GM23338 (cell line): Measurements from ENCODE around the gene PHGDH. TPM values are rescaled to one million over a fixed set of nuclear protein-coding genes. Genes with fewer than 3 reads are reported as not detected.

Source experiments
- ATAC-seq: fragments of 200-7000 bp; cut with Tn5 transposase; 3 replicates; pipeline ENCODE4 v1.9.1; 2020
- DNase-seq: peaks from one replicate; pipeline ENCODE4 v3.0.0-alpha.2; 2015; ENCODE audit warnings: low spot score
- H2AFZ ChIP-seq: fragments of 200-600 bp; sonication (generic); 2 replicates; pipeline ENCODE4 v1.8.0; 2016; ENCODE audit warnings: antibody characterized with exemption, mild to moderate bottlenecking, moderate library complexity
- H3F3A ChIP-seq: fragments of 200-600 bp; sonication (generic); replicated peaks from 2 replicates; pipeline ENCODE4 v1.8.0; 2017; ENCODE audit warnings: antibody characterized with exemption, mixed run types, low read depth
- H3K27ac ChIP-seq: fragments of 200-600 bp; sonication (generic); 2 replicates; pipeline ENCODE4 v1.6.1; 2016; ENCODE audit warnings: low read depth
- H3K27me3 ChIP-seq: fragments of 200-600 bp; sonication (generic); 2 replicates; pipeline ENCODE4 v1.8.0; 2016; ENCODE audit warnings: mild to moderate bottlenecking, mixed run types, moderate library complexity; ENCODE audit not compliant: insufficient read depth
- H3K36me3 ChIP-seq: fragments of 200-600 bp; sonication (generic); 2 replicates; pipeline ENCODE4 v1.8.0; 2016; ENCODE audit warnings: mild to moderate bottlenecking; ENCODE audit not compliant: insufficient read depth
- H3K4me1 ChIP-seq: fragments of 200-600 bp; sonication (generic); 2 replicates; pipeline ENCODE4 v1.8.0; 2016; ENCODE audit warnings: mild to moderate bottlenecking, moderate library complexity; ENCODE audit not compliant: insufficient read depth
- H3K4me2 ChIP-seq: fragments of 200-600 bp; sonication (generic); 2 replicates; pipeline ENCODE4 v1.7.1; 2017; ENCODE audit warnings: mixed run types
- H3K4me3 ChIP-seq: fragments of 200-600 bp; sonication (generic); 2 replicates; pipeline ENCODE4 v1.6.1; 2016; ENCODE audit warnings: mixed run types
- H3K79me2 ChIP-seq: fragments of 200-600 bp; sonication (generic); replicated peaks from 2 replicates; pipeline ENCODE4 v1.8.0; 2017; ENCODE audit warnings: mild to moderate bottlenecking; ENCODE audit not compliant: insufficient read depth
- H3K9me2 ChIP-seq: fragments of 200-600 bp; sonication (generic); 2 replicates; pipeline ENCODE4 v1.8.0; 2017; ENCODE audit not compliant: insufficient read depth
- H4K20me1 ChIP-seq: fragments of 200-600 bp; sonication (generic); replicated peaks from 2 replicates; pipeline ENCODE4 v1.8.0; 2017; ENCODE audit warnings: mild to moderate bottlenecking; ENCODE audit not compliant: insufficient read depth
- H3K27ac Mint-ChIP-seq: 2 replicates; pipeline ENCODE4 v1.8.0; 2020; ENCODE audit warnings: inconsistent platforms, mild to moderate bottlenecking, moderate library complexity, mixed read lengths
- H3K27me3 Mint-ChIP-seq: 3 replicates; pipeline ENCODE4 v1.8.0; 2022; ENCODE audit warnings: low read depth, mild to moderate bottlenecking, moderate library complexity, mixed read lengths, inconsistent platforms; ENCODE audit not compliant: insufficient read depth, poor library complexity
- H3K36me3 Mint-ChIP-seq: 3 replicates; pipeline ENCODE4 v1.8.0; 2021; ENCODE audit warnings: low read depth, mild to moderate bottlenecking, inconsistent platforms, moderate library complexity, mixed read lengths
- H3K4me1 Mint-ChIP-seq: 3 replicates; pipeline ENCODE4 v1.8.0; 2020; ENCODE audit warnings: mild to moderate bottlenecking, inconsistent platforms, mixed read lengths
- H3K4me3 Mint-ChIP-seq: 3 replicates; pipeline ENCODE4 v1.8.0; 2021; ENCODE audit warnings: moderate library complexity, mild to moderate bottlenecking, inconsistent platforms, mixed read lengths
- H3K9me3 Mint-ChIP-seq: 3 replicates; pipeline ENCODE4 v1.8.0; 2020; ENCODE audit warnings: moderate library complexity, mild to moderate bottlenecking, inconsistent platforms, mixed read lengths
- CREB1 ChIP-seq: fragments of 250-450 bp; sonication (Bioruptor Pico); IDR thresholded peaks from 2 replicates; pipeline ENCODE4 v1.5.0; 2020; ENCODE audit warnings: low read depth, mild to moderate bottlenecking, moderate library complexity
- JUNB ChIP-seq: IDR thresholded peaks from one replicate; pipeline ENCODE4 v1.6.1; 2016; ENCODE audit warnings: antibody characterized with exemption; ENCODE audit not compliant: unreplicated experiment
- NANOG ChIP-seq: IDR thresholded peaks from 2 replicates; pipeline ENCODE4 v1.6.1; 2016; ENCODE audit warnings: antibody characterized with exemption, borderline replicate concordance
- POLR2AphosphoS5 ChIP-seq: IDR thresholded peaks from 2 replicates; pipeline ENCODE4 v1.6.1; 2016; ENCODE audit warnings: antibody characterized with exemption, low read depth
- ZNF114 ChIP-seq: fragments of 250-450 bp; sonication (Bioruptor Pico); IDR thresholded peaks from 2 replicates; pipeline ENCODE4 v1.5.0; 2020; ENCODE audit warnings: mild to moderate bottlenecking, moderate library complexity
- polyA plus RNA-seq: library from polyadenylated mRNA; unstranded; fragments of >200 nt; fragmentation: Nextera tagmentation; extraction: Ambion mirVana; gene quantifications from 2 replicates; pipeline ENCODE4 v1.2.1, GENCODE V29; 2016
- total RNA-seq: library from RNA; depleted of rRNA; stranded (reverse); fragments of >200 nt; shearing (Covaris generic); gene quantifications from 2 replicates; pipeline ENCODE4 v1.2.3, GENCODE V29; 2014
- TF ChIP-seq, protein P1 (sequence below): fragments of 250-450 bp; sonication (Bioruptor Pico); IDR thresholded peaks from 2 replicates; pipeline ENCODE4 v1.5.0; 2020; ENCODE audit warnings: mild to moderate bottlenecking, moderate library complexity
- TF ChIP-seq, protein P2 (sequence below): IDR thresholded peaks from 2 replicates; pipeline ENCODE4 v1.6.1; 2016; ENCODE audit warnings: antibody characterized with exemption

PHGDH gene
- total and polyA plus RNA-seq, 2 experiments from 2014 or later, result 612 to 885 TPM

DNA sequence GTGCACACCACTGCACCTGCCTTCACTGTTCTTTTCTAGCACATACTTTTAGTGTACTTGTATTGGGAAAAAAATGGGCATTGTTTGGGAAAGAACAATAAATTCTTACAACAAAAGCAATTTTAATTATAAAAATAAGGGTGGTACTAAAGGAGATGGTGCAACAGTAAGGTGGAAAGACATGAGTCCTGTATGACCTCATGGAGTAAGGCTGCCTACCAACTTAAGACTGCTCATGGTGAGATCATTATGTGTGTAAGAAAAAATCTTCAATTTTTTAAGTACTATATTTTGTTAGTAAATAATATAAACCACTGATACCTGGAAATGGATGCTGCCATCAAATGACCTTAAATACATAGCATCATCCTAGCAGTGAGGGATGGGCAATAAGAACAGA is 29.6 kb upstream of the PHGDH start (continued):
- TF ChIP-seq, protein P1, sequence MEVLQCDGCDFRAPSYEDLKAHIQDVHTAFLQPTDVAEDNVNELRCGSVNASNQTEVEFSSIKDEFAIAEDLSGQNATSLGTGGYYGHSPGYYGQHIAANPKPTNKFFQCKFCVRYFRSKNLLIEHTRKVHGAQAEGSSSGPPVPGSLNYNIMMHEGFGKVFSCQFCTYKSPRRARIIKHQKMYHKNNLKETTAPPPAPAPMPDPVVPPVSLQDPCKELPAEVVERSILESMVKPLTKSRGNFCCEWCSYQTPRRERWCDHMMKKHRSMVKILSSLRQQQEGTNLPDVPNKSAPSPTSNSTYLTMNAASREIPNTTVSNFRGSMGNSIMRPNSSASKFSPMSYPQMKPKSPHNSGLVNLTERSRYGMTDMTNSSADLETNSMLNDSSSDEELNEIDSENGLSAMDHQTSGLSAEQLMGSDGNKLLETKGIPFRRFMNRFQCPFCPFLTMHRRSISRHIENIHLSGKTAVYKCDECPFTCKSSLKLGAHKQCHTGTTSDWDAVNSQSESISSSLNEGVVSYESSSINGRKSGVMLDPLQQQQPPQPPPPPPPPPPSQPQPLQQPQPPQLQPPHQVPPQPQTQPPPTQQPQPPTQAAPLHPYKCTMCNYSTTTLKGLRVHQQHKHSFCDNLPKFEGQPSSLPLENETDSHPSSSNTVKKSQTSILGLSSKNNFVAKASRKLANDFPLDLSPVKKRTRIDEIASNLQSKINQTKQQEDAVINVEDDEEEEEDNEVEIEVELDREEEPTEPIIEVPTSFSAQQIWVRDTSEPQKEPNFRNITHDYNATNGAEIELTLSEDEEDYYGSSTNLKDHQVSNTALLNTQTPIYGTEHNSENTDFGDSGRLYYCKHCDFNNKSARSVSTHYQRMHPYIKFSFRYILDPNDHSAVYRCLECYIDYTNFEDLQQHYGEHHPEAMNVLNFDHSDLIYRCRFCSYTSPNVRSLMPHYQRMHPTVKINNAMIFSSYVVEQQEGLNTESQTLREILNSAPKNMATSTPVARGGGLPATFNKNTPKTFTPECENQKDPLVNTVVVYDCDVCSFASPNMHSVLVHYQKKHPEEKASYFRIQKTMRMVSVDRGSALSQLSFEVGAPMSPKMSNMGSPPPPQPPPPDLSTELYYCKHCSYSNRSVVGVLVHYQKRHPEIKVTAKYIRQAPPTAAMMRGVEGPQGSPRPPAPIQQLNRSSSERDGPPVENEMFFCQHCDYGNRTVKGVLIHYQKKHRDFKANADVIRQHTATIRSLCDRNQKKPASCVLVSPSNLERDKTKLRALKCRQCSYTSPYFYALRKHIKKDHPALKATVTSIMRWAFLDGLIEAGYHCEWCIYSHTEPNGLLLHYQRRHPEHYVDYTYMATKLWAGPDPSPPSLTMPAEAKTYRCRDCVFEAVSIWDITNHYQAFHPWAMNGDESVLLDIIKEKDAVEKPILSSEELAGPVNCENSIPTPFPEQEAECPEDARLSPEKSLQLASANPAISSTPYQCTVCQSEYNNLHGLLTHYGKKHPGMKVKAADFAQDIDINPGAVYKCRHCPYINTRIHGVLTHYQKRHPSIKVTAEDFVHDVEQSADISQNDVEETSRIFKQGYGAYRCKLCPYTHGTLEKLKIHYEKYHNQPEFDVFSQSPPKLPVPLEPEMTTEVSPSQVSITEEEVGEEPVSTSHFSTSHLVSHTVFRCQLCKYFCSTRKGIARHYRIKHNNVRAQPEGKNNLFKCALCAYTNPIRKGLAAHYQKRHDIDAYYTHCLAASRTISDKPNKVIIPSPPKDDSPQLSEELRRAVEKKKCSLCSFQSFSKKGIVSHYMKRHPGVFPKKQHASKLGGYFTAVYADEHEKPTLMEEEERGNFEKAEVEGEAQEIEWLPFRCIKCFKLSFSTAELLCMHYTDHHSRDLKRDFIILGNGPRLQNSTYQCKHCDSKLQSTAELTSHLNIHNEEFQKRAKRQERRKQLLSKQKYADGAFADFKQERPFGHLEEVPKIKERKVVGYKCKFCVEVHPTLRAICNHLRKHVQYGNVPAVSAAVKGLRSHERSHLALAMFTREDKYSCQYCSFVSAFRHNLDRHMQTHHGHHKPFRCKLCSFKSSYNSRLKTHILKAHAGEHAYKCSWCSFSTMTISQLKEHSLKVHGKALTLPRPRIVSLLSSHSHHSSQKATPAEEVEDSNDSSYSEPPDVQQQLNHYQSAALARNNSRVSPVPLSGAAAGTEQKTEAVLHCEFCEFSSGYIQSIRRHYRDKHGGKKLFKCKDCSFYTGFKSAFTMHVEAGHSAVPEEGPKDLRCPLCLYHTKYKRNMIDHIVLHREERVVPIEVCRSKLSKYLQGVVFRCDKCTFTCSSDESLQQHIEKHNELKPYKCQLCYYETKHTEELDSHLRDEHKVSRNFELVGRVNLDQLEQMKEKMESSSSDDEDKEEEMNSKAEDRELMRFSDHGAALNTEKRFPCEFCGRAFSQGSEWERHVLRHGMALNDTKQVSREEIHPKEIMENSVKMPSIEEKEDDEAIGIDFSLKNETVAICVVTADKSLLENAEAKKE (CRISPR knock-in tag), result no peak
- TF ChIP-seq ZNF114 (CRISPR knock-in tag), result no peak
- no peak for TF ChIP-seq NANOG
- no peak for TF ChIP-seq POLR2AphosphoS5

DNA sequence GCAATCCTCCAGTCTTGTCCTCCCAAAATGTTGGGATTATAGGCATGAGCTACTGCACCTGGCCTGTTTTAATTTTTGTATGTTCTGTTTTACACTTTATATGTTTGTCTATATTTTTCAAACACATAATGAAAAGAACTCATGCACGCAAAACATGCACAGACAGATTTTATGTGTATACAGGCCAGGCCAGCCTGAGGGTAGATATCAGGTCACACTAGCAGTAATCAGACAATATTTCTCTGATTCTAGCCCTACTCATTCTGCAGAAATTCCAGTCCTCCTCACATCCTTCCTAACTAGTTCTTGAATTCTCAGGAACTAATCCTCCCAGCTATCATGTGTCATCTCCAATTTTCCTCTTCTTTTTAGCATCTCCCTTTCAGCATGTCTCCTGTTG is 27.8 kb upstream of the PHGDH start:
- Histone ChIP-seq H3K4me3 (no peak overlapping the region), H3K27me3 (no peaks in the 10 kb centered on the region), H3K79me2 (no peaks in the 10 kb centered on the region), H3K36me3 (no peaks in the 10 kb centered on the region), H3K4me2 (no peak overlapping the region), H2AFZ (no peak overlapping the region), H3K9me2 (no peaks in the 10 kb centered on the region), H3K4me1 (peaks cover 32% of the 10 kb centered on the region), H3K27ac (no peak overlapping the region), H3F3A (no peaks in the 10 kb centered on the region), H4K20me1 (no peaks in the 10 kb centered on the region)
- H3K4me3 Mint-ChIP-seq, result no peak overlapping the region
- no peak overlapping the region for H3K27ac Mint-ChIP-seq
- no peaks in the 10 kb centered on the region for H3K9me3 Mint-ChIP-seq
- H3K36me3 Mint-ChIP-seq, result no peaks in the 10 kb centered on the region
- no peak for DNase-seq
- peaks cover 2% of the 10 kb centered on the region for H3K27me3 Mint-ChIP-seq
- H3K4me1 Mint-ChIP-seq, result peaks cover 51% of the 10 kb centered on the region
- no peak for TF ChIP-seq CREB1 (CRISPR knock-in tag)
- TF ChIP-seq ZNF114 (CRISPR knock-in tag), result no peak
- TF ChIP-seq POLR2AphosphoS5, result no peak
- no peak for TF ChIP-seq JUNB
- no peak for TF ChIP-seq NANOG
- TF ChIP-seq, protein P1 (CRISPR knock-in tag), result no peak
- TF ChIP-seq, protein P2, sequence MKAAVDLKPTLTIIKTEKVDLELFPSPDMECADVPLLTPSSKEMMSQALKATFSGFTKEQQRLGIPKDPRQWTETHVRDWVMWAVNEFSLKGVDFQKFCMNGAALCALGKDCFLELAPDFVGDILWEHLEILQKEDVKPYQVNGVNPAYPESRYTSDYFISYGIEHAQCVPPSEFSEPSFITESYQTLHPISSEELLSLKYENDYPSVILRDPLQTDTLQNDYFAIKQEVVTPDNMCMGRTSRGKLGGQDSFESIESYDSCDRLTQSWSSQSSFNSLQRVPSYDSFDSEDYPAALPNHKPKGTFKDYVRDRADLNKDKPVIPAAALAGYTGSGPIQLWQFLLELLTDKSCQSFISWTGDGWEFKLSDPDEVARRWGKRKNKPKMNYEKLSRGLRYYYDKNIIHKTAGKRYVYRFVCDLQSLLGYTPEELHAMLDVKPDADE, result no peak
- no peak for ATAC-seq
